ENCODE data around the gene LMNTD1.

- no peak for TF ChIP-seq CTCF (IDR thresholded peaks at IDR 0.05; ENCODE audit: poor library complexity, severe bottlenecking)
- no peak for TF ChIP-seq TAF1 (IDR thresholded peaks at IDR 0.05; ENCODE audit: low read depth)
- TF ChIP-seq EP300 (conservative IDR thresholded peaks at IDR 0.05; ENCODE audit: poor library complexity, severe bottlenecking), result no peak
- TF ChIP-seq EZH2 (IDR thresholded peaks at IDR 0.05; ENCODE audit: borderline replicate concordance, insufficient read depth, low read length, poor library complexity, severe bottlenecking), result no peak
- TF ChIP-seq, protein P1, sequence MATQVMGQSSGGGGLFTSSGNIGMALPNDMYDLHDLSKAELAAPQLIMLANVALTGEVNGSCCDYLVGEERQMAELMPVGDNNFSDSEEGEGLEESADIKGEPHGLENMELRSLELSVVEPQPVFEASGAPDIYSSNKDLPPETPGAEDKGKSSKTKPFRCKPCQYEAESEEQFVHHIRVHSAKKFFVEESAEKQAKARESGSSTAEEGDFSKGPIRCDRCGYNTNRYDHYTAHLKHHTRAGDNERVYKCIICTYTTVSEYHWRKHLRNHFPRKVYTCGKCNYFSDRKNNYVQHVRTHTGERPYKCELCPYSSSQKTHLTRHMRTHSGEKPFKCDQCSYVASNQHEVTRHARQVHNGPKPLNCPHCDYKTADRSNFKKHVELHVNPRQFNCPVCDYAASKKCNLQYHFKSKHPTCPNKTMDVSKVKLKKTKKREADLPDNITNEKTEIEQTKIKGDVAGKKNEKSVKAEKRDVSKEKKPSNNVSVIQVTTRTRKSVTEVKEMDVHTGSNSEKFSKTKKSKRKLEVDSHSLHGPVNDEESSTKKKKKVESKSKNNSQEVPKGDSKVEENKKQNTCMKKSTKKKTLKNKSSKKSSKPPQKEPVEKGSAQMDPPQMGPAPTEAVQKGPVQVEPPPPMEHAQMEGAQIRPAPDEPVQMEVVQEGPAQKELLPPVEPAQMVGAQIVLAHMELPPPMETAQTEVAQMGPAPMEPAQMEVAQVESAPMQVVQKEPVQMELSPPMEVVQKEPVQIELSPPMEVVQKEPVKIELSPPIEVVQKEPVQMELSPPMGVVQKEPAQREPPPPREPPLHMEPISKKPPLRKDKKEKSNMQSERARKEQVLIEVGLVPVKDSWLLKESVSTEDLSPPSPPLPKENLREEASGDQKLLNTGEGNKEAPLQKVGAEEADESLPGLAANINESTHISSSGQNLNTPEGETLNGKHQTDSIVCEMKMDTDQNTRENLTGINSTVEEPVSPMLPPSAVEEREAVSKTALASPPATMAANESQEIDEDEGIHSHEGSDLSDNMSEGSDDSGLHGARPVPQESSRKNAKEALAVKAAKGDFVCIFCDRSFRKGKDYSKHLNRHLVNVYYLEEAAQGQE (IDR thresholded peaks at IDR 0.05; ENCODE audit: borderline replicate concordance), result no peak
- no peak for TF ChIP-seq RAD21 (conservative IDR thresholded peaks at IDR 0.05)
These were observed 37.1 kb upstream of the LMNTD1 start for GRCh38 chr12:25590011-25590721.

Measured in neural cell (in vitro differentiated cells).